Measurements from ENCODE around the gene HPSE2. TPM values are rescaled to one million over a fixed set of nuclear protein-coding genes. Genes with fewer than 3 reads are reported as not detected.

HPSE2 gene
- total RNA-seq, 1 experiment from 2014 or later = not detected

- no peaks in the 10 kb centered on the region for H3K9me3 Mint-ChIP-seq (ENCODE audit: unreplicated experiment)
- no peak overlapping the region for H3K4me3 Mint-ChIP-seq (ENCODE audit: unreplicated experiment)
- peaks cover 8% of the 10 kb centered on the region for H3K36me3 Mint-ChIP-seq (ENCODE audit: insufficient read depth, unreplicated experiment)
- Histone ChIP-seq H3K4me1 (no peaks in the 10 kb centered on the region), H3K4me3 (ENCODE audit: low read depth, low read length) (no peak overlapping the region), H3K36me3 (ENCODE audit: control insufficient read depth, insufficient read depth, low read length) (peaks cover 1% of the 10 kb centered on the region; the same call in 1 of the 2 replicates), H3K27me3 (replicated peaks; ENCODE audit: control insufficient read depth, insufficient read depth, low read length) (no peaks in the 10 kb centered on the region), H3K9me3 (no peaks in the 10 kb centered on the region)
- no peak for DNase-seq
- CTCF ChIA-PET = no interaction called here
- no peaks in the 10 kb centered on the region for H3K4me1 Mint-ChIP-seq (ENCODE audit: low read depth, unreplicated experiment)
- H3K27ac Mint-ChIP-seq (ENCODE audit: unreplicated experiment) = no peak overlapping the region
- TF ChIP-seq CTCF (IDR thresholded peaks at IDR 0.05; ENCODE audit: insufficient read depth in 1 of 2, low read depth in 1 of 2, low read length in 1 of 2, severe bottlenecking in 1 of 2, unreplicated experiment in 1 of 2) = no peak
- no TSS peak for BruUV-seq (replicated peaks)
- intact Hi-C loops (cut with micrococcal nuclease; ENCODE audit: unreplicated experiment) = no loop called here
- H3K27me3 Mint-ChIP-seq (ENCODE audit: insufficient read depth, unreplicated experiment) = no peaks in the 10 kb centered on the region
- POLR2A ChIA-PET = no interaction called here
Observed at GRCh38 chr10:98436704-98437103, 798.9 kb downstream of the HPSE2 start.

GRCh38 chr10:98435178-98435577 lies 800.5 kb downstream of the HPSE2 start:
- no peaks in the 10 kb centered on the region for H3K9me3 ChIP-seq
- ChIA-PET CTCF (no interaction called here), POLR2A (no interaction called here)
- BruUV-seq (replicated peaks) = no TSS peak
- no peak for DNase-seq
- Mint-ChIP-seq H3K27me3 (ENCODE audit: insufficient read depth, unreplicated experiment) (no peaks in the 10 kb centered on the region), H3K27ac (ENCODE audit: unreplicated experiment) (no peak overlapping the region), H3K9me3 (ENCODE audit: unreplicated experiment) (no peaks in the 10 kb centered on the region), H3K4me3 (ENCODE audit: unreplicated experiment) (no peak overlapping the region), H3K4me1 (ENCODE audit: low read depth, unreplicated experiment) (no peaks in the 10 kb centered on the region), H3K36me3 (ENCODE audit: insufficient read depth, unreplicated experiment) (peaks cover 9% of the 10 kb centered on the region)
- H3K4me3 ChIP-seq (ENCODE audit: low read depth, low read length) = no peak overlapping the region
- H3K4me1 ChIP-seq = no peaks in the 10 kb centered on the region
- TF ChIP-seq CTCF (IDR thresholded peaks at IDR 0.05; ENCODE audit: insufficient read depth in 1 of 2, low read depth in 1 of 2, low read length in 1 of 2, severe bottlenecking in 1 of 2, unreplicated experiment in 1 of 2) = no peak
- peaks cover 1% of the 10 kb centered on the region for H3K36me3 ChIP-seq (ENCODE audit: control insufficient read depth, insufficient read depth, low read length)
- intact Hi-C loops (cut with micrococcal nuclease; ENCODE audit: unreplicated experiment) = no loop called here
- H3K27me3 ChIP-seq (replicated peaks; ENCODE audit: control insufficient read depth, insufficient read depth, low read length) = no peaks in the 10 kb centered on the region

- POLR2A ChIA-PET = no interaction called here
- H3K4me3 Mint-ChIP-seq (ENCODE audit: unreplicated experiment) = no peak overlapping the region
- no peak overlapping the region for H3K27ac Mint-ChIP-seq (ENCODE audit: unreplicated experiment)
Observed at GRCh38 chr10:98433881-98434732, 801.5 kb downstream of the HPSE2 start.

More at GRCh38 chr10:98433881-98434732, 801.5 kb downstream of the HPSE2 start:
- H3K4me3 ChIP-seq (ENCODE audit: low read depth, low read length) = no peak overlapping the region
- DNase-seq = no peak
- peaks cover 1% of the 10 kb centered on the region for H3K36me3 ChIP-seq (ENCODE audit: control insufficient read depth, insufficient read depth, low read length)
- H3K4me1 ChIP-seq = no peaks in the 10 kb centered on the region
- no TSS peak for BruUV-seq (replicated peaks)
- no peaks in the 10 kb centered on the region for H3K27me3 ChIP-seq (replicated peaks; ENCODE audit: control insufficient read depth, insufficient read depth, low read length)
- intact Hi-C loops (cut with micrococcal nuclease; ENCODE audit: unreplicated experiment) = no loop called here
- Mint-ChIP-seq H3K36me3 (ENCODE audit: insufficient read depth, unreplicated experiment) (peaks cover 9% of the 10 kb centered on the region), H3K27me3 (ENCODE audit: insufficient read depth, unreplicated experiment) (no peaks in the 10 kb centered on the region), H3K9me3 (ENCODE audit: unreplicated experiment) (no peaks in the 10 kb centered on the region), H3K4me1 (ENCODE audit: low read depth, unreplicated experiment) (no peaks in the 10 kb centered on the region)
- H3K9me3 ChIP-seq = no peaks in the 10 kb centered on the region
- CTCF ChIA-PET = no interaction called here
- no peak for TF ChIP-seq CTCF (IDR thresholded peaks at IDR 0.05; ENCODE audit: insufficient read depth in 1 of 2, low read depth in 1 of 2, low read length in 1 of 2, severe bottlenecking in 1 of 2, unreplicated experiment in 1 of 2)

Measured in Caco-2 (cell line).